ENCODE results near the gene CDH6. TPM values are rescaled to one million over a fixed set of nuclear protein-coding genes. Genes with fewer than 3 reads are reported as not detected.

CDH6 gene
- total RNA-seq, 1 donor from 2014 or later = 6.5 TPM

DNA sequence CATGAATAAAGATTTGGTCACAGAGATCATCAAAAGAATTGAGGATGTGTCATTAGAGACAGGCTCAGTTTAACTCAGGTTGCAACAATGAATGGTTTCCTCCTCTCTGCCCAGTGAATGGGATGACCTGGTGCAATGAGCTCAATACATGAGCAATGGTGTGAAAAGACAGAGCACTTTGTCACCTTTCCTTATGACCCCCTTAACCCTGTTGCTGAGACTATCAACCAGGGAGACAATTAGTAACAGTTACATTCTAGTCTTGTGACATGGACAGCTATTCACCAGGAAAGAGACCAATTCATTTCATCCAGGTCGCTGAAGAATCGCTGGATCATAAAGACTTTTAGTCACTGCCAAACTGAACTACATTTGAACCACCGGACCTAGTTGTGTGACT is 19.9 kb upstream of the CDH6 start:
- no peaks in the 10 kb centered on the region for H3K9me3 ChIP-seq
- TF ChIP-seq, protein P1, sequence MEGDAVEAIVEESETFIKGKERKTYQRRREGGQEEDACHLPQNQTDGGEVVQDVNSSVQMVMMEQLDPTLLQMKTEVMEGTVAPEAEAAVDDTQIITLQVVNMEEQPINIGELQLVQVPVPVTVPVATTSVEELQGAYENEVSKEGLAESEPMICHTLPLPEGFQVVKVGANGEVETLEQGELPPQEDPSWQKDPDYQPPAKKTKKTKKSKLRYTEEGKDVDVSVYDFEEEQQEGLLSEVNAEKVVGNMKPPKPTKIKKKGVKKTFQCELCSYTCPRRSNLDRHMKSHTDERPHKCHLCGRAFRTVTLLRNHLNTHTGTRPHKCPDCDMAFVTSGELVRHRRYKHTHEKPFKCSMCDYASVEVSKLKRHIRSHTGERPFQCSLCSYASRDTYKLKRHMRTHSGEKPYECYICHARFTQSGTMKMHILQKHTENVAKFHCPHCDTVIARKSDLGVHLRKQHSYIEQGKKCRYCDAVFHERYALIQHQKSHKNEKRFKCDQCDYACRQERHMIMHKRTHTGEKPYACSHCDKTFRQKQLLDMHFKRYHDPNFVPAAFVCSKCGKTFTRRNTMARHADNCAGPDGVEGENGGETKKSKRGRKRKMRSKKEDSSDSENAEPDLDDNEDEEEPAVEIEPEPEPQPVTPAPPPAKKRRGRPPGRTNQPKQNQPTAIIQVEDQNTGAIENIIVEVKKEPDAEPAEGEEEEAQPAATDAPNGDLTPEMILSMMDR (IDR thresholded peaks at IDR 0.05) = no peak
- H3K27me3 ChIP-seq = no peaks in the 10 kb centered on the region
- intact Hi-C loops (cut with DNase I) = no loop called here
- no peaks in the 10 kb centered on the region for H3K36me3 ChIP-seq
- H3K27ac ChIP-seq = no peak overlapping the region
- no peak overlapping the region for H3K4me3 ChIP-seq
- no peak for DNase-seq (ENCODE audit: low spot score in 2 of 2)
- no peaks in the 10 kb centered on the region for H3K4me1 ChIP-seq

DNA sequence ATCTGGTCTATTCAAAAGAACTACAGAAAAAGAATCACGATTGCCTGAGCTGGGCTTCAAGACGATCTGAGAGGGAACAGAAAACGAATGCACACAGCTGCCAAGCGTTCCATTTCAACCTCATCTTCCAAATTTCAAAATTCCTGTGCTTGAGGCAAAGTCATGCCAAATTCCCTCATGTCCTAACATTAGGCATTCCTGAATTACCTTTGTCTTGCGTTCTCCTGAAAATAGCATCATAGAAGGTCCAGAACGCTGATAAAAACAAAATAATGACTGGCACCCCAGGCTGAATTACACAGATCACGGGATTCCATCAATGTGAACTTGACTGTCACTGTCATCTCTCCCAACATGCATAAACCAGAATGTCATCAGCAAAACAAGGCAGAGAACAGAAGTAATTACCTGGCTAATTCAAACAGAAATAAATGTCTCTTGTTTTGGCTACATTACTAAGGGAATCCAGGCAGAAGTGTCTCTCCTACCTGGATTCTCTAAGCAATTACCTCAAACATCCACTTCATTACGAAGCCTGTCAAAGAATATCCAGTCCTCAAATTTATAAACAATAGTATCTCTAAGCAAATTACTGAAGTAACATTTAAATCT is 12.0 kb upstream of the CDH6 start:
- H3K27me3 ChIP-seq = no peaks in the 10 kb centered on the region
- H3K4me3 ChIP-seq = no peak overlapping the region
- no peaks in the 10 kb centered on the region for H3K36me3 ChIP-seq
- no peaks in the 10 kb centered on the region for H3K9me3 ChIP-seq
- intact Hi-C loops (cut with DNase I) = no loop called here
- H3K27ac ChIP-seq = no peak overlapping the region
- DNase-seq (ENCODE audit: low spot score in 2 of 2) = no peak
- TF ChIP-seq, protein P1 (IDR thresholded peaks at IDR 0.05) = no peak
- no peaks in the 10 kb centered on the region for H3K4me1 ChIP-seq

DNA sequence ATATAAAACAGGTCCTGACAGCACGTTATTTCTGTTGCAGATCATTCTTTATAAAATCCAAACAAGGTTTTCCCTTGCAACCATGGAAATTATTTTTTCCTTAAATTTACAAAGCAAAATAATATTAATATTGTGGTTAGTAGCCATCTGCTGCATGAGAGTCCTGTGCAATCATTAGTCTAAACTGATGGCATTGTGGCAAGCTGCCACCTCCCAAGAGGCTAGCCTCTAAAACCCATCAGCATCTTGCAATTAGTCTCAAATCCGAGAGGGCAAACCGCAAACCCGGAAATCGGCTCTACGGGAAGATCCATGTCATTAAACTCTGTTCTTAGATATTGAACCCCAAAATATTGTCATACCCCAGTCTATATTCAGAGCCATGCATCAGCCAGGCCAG is 11.3 kb upstream of the CDH6 start:
- H3K4me3 ChIP-seq = no peak overlapping the region
- intact Hi-C loops (cut with DNase I) = no loop called here
- TF ChIP-seq, protein P1 (IDR thresholded peaks at IDR 0.05) = no peak
- H3K9me3 ChIP-seq = no peaks in the 10 kb centered on the region
- no peak overlapping the region for H3K27ac ChIP-seq
- no peaks in the 10 kb centered on the region for H3K4me1 ChIP-seq
- DNase-seq (ENCODE audit: low spot score in 2 of 2) = no peak
- H3K36me3 ChIP-seq = no peaks in the 10 kb centered on the region
- H3K27me3 ChIP-seq = no peaks in the 10 kb centered on the region

DNA sequence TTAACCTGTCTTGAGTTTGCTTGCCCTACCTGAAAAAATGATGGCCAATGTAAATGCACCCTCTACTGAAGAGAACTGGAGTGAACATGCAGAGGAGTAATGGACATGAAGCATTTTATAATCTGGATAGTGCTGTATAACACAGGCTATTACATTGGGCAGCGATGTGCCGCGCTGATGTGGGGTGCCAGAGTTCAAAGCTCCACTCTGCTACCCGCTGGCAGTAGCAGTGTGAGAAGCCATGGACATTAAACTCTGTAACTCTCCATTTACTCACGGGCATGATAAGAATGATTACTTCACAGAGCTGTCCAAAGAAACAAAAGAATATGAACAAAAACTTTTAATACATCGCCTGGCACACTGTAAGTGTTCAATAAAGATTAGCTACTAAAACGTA is 7.5 kb upstream of the CDH6 start:
- H3K27ac ChIP-seq = no peak overlapping the region
- no peaks in the 10 kb centered on the region for H3K4me1 ChIP-seq
- no peaks in the 10 kb centered on the region for H3K9me3 ChIP-seq
- TF ChIP-seq, protein P1 (IDR thresholded peaks at IDR 0.05) = no peak
- intact Hi-C loops (cut with DNase I) = no loop called here
- no peak for DNase-seq (ENCODE audit: low spot score in 2 of 2)
- no peaks in the 10 kb centered on the region for H3K36me3 ChIP-seq
- no peak overlapping the region for H3K4me3 ChIP-seq
- H3K27me3 ChIP-seq = no peaks in the 10 kb centered on the region

DNA sequence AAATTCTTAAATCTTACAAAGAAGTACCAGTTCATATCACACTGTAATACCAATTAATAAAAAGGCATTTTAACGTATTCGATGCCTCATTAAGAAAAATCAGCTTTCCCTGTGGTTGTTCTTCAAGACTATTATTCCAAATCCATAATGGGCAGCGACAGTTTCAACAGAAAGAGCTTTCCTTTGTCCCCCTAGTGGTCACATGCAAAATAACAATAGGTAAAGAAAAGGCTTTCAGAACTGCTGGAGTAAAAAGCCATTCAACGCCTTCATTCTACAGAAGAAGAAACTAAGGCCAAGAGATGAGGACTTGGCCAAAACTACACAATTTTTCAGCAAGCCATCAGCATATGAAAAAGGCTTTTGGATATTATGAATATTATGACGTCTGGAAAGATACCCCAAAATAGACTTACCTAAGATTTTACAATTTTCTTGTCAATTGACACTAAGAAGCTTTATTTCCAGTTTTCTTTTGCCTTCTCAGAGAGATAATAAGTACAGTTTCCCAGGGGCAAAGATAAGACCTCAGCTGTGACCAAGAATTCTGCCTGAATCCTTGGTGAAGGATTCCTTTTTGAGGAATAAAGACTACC is 6.7 kb upstream of the CDH6 start:
- Histone ChIP-seq H3K4me3 (no peak overlapping the region), H3K9me3 (no peaks in the 10 kb centered on the region), H3K36me3 (no peaks in the 10 kb centered on the region), H3K27ac (no peak overlapping the region), H3K27me3 (no peaks in the 10 kb centered on the region), H3K4me1 (no peaks in the 10 kb centered on the region)
- DNase-seq (ENCODE audit: low spot score in 2 of 2) = no peak
- intact Hi-C loops (cut with DNase I) = no loop called here
- TF ChIP-seq, protein P1 (IDR thresholded peaks at IDR 0.05) = peak in 2 of 3 experiments; percentile 73 to 75
